ENCODE measurements around the gene PHGDH.
"Not testable (repeated sequence)": the region's sequence is repeated elsewhere in the genome, so short reads cannot be mapped to it uniquely, and the experiment has no call there.

PHGDH gene

GRCh38 chr1:119766374-119766794 lies 54.6 kb downstream of the PHGDH start:
- no peak for DNase-seq (ENCODE audit: low read depth)

GRCh38 chr1:119767486-119767885 lies 55.8 kb downstream of the PHGDH start:
- DNase-seq (ENCODE audit: low read depth): no peak

- no peak for DNase-seq (ENCODE audit: low read depth)
Observed at GRCh38 chr1:119768778-119769177, 57.0 kb downstream of the PHGDH start, which contains the start of gene HMGCS2. TSS of gene HMGCS2 (minus strand) at chr1:119768905. CDS start at chr1:119768844, 61 bp downstream.

- DNase-seq (ENCODE audit: low read depth): no peak
Observed at GRCh38 chr1:119771016-119771415, 59.3 kb downstream of the PHGDH start.

GRCh38 chr1:119771770-119772169 lies 60.0 kb downstream of the PHGDH start:
- no peak for DNase-seq (ENCODE audit: low read depth)

GRCh38 chr1:119772298-119772697 lies 60.6 kb downstream of the PHGDH start:
- no peak for DNase-seq (ENCODE audit: low read depth)

- no peak for DNase-seq (ENCODE audit: low read depth)
Observed at GRCh38 chr1:119773711-119774241, 62.0 kb downstream of the PHGDH start.

GRCh38 chr1:119774746-119775490 lies 63.2 kb downstream of the PHGDH start:
- no peak for DNase-seq (ENCODE audit: low read depth)

- DNase-seq (ENCODE audit: low read depth): no peak
Observed at GRCh38 chr1:119778359-119778758, 66.6 kb downstream of the PHGDH start.

- no peak for DNase-seq (ENCODE audit: low read depth)
Observed at GRCh38 chr1:119778886-119779560, 67.3 kb downstream of the PHGDH start.

GRCh38 chr1:119779869-119780356 lies 68.2 kb downstream of the PHGDH start:
- no peak for DNase-seq (ENCODE audit: low read depth)

GRCh38 chr1:119781434-119782210 lies 69.9 kb downstream of the PHGDH start:
- no peak for DNase-seq (ENCODE audit: low read depth)

- DNase-seq (ENCODE audit: low read depth): no peak
Observed at GRCh38 chr1:119782631-119783325, 71.0 kb downstream of the PHGDH start.

GRCh38 chr1:119783354-119784185 lies 71.8 kb downstream of the PHGDH start:
- DNase-seq (ENCODE audit: low read depth): no peak

GRCh38 chr1:119784191-119784781 lies 72.6 kb downstream of the PHGDH start:
- DNase-seq (ENCODE audit: low read depth): no peak

- not testable (repeated sequence) for DNase-seq (ENCODE audit: low read depth)
Observed at GRCh38 chr1:119786046-119786445, 74.3 kb downstream of the PHGDH start.

GRCh38 chr1:119786473-119787050 lies 74.8 kb downstream of the PHGDH start:
- DNase-seq (ENCODE audit: low read depth): not testable (repeated sequence)

GRCh38 chr1:119787776-119788175 lies 76.0 kb downstream of the PHGDH start:
- DNase-seq (ENCODE audit: low read depth): no peak

GRCh38 chr1:119790451-119791198 lies 78.9 kb downstream of the PHGDH start:
- DNase-seq (ENCODE audit: low read depth): no peak
